COLO668 (cell line): ENCODE measurements around the gene TCAP.
"Not testable (repeated sequence)": the region's sequence is repeated elsewhere in the genome, so short reads cannot be mapped to it uniquely, and the experiment has no call there.

ENCODE experiments used
- DNase-seq: peaks from one replicate; lab custom pipeline; 2025; ENCODE audit not compliant: unreplicated experiment; lab: John Stamatoyannopoulos, UW

TCAP gene

GRCh38 chr17:39702901-39703893 is 38.0 kb downstream of the TCAP start:
- DNase-seq = peak; percentile 62

- no peak for DNase-seq
Observed at GRCh38 chr17:39703913-39704312, 38.8 kb downstream of the TCAP start.

- no peak for DNase-seq
Observed at GRCh38 chr17:39704821-39705551, 39.8 kb downstream of the TCAP start.

- peak; percentile 58 for DNase-seq
Observed at GRCh38 chr17:39705786-39706348, 40.7 kb downstream of the TCAP start.

- no peak for DNase-seq
Observed at GRCh38 chr17:39706383-39706782, 41.2 kb downstream of the TCAP start.

- peak; percentile 30 for DNase-seq
Observed at GRCh38 chr17:39706921-39707337, 41.8 kb downstream of the TCAP start.

GRCh38 chr17:39709319-39709997 is 44.3 kb downstream of the TCAP start:
- no peak for DNase-seq

- no peak for DNase-seq
Observed at GRCh38 chr17:39709998-39710964, 45.1 kb downstream of the TCAP start.

- not testable (repeated sequence) for DNase-seq
Observed at GRCh38 chr17:39711071-39711470, 45.9 kb downstream of the TCAP start.

- DNase-seq = no peak
Observed at GRCh38 chr17:39711851-39712250, 46.7 kb downstream of the TCAP start.

GRCh38 chr17:39714234-39714633 is 49.1 kb downstream of the TCAP start:
- no peak for DNase-seq

- DNase-seq = no peak
Observed at GRCh38 chr17:39715375-39716072, 50.4 kb downstream of the TCAP start.
